Muscle of arm (tissue), 12 donors: Measurements from ENCODE around the gene CD200. TPM values are rescaled to one million over a fixed set of nuclear protein-coding genes. Genes with fewer than 3 reads are reported as not detected.
"Not testable (repeated sequence)": the region's sequence is repeated elsewhere in the genome, so short reads cannot be mapped to it uniquely, and the experiment has no call there.

Source experiments
- DNase-seq: peaks from one replicate; pipeline ENCODE4 v3.0.0-alpha.2; 2013
- polyA plus RNA-seq, 12 donors: library from polyadenylated mRNA; unstranded; fragments of 120-200 nt; gene quantifications; one replicate each; pipeline ENCODE4 v1.2.1, GENCODE V29; 2013; ENCODE audit not compliant: insufficient read length in 12 of 12

The CD200 gene
- polyA plus RNA-seq, 12 donors = 11.1 to 24.7 (median 14.8) TPM; not detected in 1

- no peak for DNase-seq
These were observed 49.7 kb downstream of the CD200 start for GRCh38 chr3:112382543-112383160.

- DNase-seq = no peak
These were observed 51.8 kb downstream of the CD200 start for GRCh38 chr3:112384769-112385168.

- DNase-seq = no peak
These were observed 56.0 kb downstream of the CD200 start for GRCh38 chr3:112388972-112389371.

GRCh38 chr3:112389961-112390360, 57.0 kb downstream of the CD200 start:
- DNase-seq = no peak

- peak; percentile 84 for DNase-seq
These were observed 58.1 kb downstream of the CD200 start for GRCh38 chr3:112390783-112391641.

- DNase-seq = no peak
These were observed 58.7 kb downstream of the CD200 start for GRCh38 chr3:112391648-112392047.

- DNase-seq = no peak
These were observed 59.7 kb downstream of the CD200 start for GRCh38 chr3:112392393-112393359.

- DNase-seq = no peak
These were observed 60.4 kb downstream of the CD200 start for GRCh38 chr3:112393360-112393728.

- no peak for DNase-seq
These were observed 61.2 kb downstream of the CD200 start for GRCh38 chr3:112394003-112394640.

- DNase-seq = peak; percentile 62
These were observed 62.4 kb downstream of the CD200 start for GRCh38 chr3:112395181-112395895.

- no peak for DNase-seq
These were observed 62.9 kb downstream of the CD200 start for GRCh38 chr3:112395896-112396290.

- DNase-seq = no peak
These were observed 64.6 kb downstream of the CD200 start for GRCh38 chr3:112397556-112397955.

- no peak for DNase-seq
These were observed 66.1 kb downstream of the CD200 start for GRCh38 chr3:112399064-112399463.

- DNase-seq = not testable (repeated sequence)
These were observed 66.6 kb downstream of the CD200 start for GRCh38 chr3:112399554-112399953.

- DNase-seq = not testable (repeated sequence)
These were observed 67.4 kb downstream of the CD200 start for GRCh38 chr3:112400317-112400716.

GRCh38 chr3:112401617-112402016, 68.7 kb downstream of the CD200 start:
- no peak for DNase-seq

- no peak for DNase-seq
These were observed 70.1 kb downstream of the CD200 start for GRCh38 chr3:112403103-112403502.

- DNase-seq = not testable (repeated sequence)
These were observed 72.1 kb downstream of the CD200 start for GRCh38 chr3:112404924-112405549.

- no peak for DNase-seq
These were observed 72.9 kb downstream of the CD200 start for GRCh38 chr3:112405845-112406244.

GRCh38 chr3:112407214-112407887, 74.4 kb downstream of the CD200 start:
- no peak for DNase-seq
